COLO668 (cell line): Measurements from ENCODE around the gene RNF220.

Source experiments
- DNase-seq: peaks from one replicate; lab custom pipeline; 2025; ENCODE audit not compliant: unreplicated experiment; lab: John Stamatoyannopoulos, UW

The RNF220 gene

GRCh38 chr1:44425341-44426082 is 20.5 kb downstream of the RNF220 start:
- DNase-seq = no peak

GRCh38 chr1:44431861-44432260 is 26.8 kb downstream of the RNF220 start:
- DNase-seq = no peak

GRCh38 chr1:44433209-44433608 is 28.2 kb downstream of the RNF220 start:
- DNase-seq = no peak

GRCh38 chr1:44436401-44437106 is 31.5 kb downstream of the RNF220 start:
- no peak for DNase-seq

GRCh38 chr1:44437107-44437716 is 32.2 kb downstream of the RNF220 start:
- no peak for DNase-seq

- no peak for DNase-seq
These were observed 37.7 kb downstream of the RNF220 start for GRCh38 chr1:44442791-44443190.

- DNase-seq = no peak
These were observed 42.2 kb downstream of the RNF220 start for GRCh38 chr1:44447051-44447810.

- DNase-seq = no peak
These were observed 48.8 kb downstream of the RNF220 start for GRCh38 chr1:44453798-44454349.

GRCh38 chr1:44454704-44455103 is 49.6 kb downstream of the RNF220 start:
- no peak for DNase-seq

- no peak for DNase-seq
These were observed 55.2 kb downstream of the RNF220 start for GRCh38 chr1:44460107-44460882.

- DNase-seq = no peak
These were observed 59.3 kb downstream of the RNF220 start for GRCh38 chr1:44464361-44464760.

- no peak for DNase-seq
These were observed 62.5 kb downstream of the RNF220 start for GRCh38 chr1:44467566-44467965.

GRCh38 chr1:44471911-44472453 is 66.9 kb downstream of the RNF220 start:
- no peak for DNase-seq

- DNase-seq = no peak
These were observed 67.8 kb downstream of the RNF220 start for GRCh38 chr1:44472620-44473525.

- no peak for DNase-seq
These were observed 71.8 kb downstream of the RNF220 start for GRCh38 chr1:44476891-44477290.

- no peak for DNase-seq
These were observed 76.6 kb downstream of the RNF220 start for GRCh38 chr1:44481701-44482100.

GRCh38 chr1:44483089-44483874 is 78.2 kb downstream of the RNF220 start:
- DNase-seq = no peak

GRCh38 chr1:44484155-44484688 is 79.2 kb downstream of the RNF220 start:
- no peak for DNase-seq
